Peyer's patch (tissue), 4 donors: ENCODE results near the gene MYO18B.

ENCODE experiments used
- CTCF ChIP-seq, 6 experiments: fragments of 450-650 bp in 4 of 6; fragments of 200-600 bp in 2 of 6; sonication (generic) in 1 of 6; IDR thresholded peaks; one replicate each; pipeline ENCODE4 v1.5.1; 2017 to 2019; ENCODE audit warnings: antibody characterized with exemption in 6 of 6, mild to moderate bottlenecking in 3 of 6, moderate library complexity in 1 of 6
- POLR2A ChIP-seq, 2 donors: fragments of 450-650 bp; IDR thresholded peaks; one replicate each; pipeline ENCODE4 v1.5.1; 2017; ENCODE audit warnings: antibody characterized with exemption in 2 of 2, mild to moderate bottlenecking in 2 of 2, moderate library complexity in 2 of 2

GRCh38 chr22:26075251-26075650 lies 333.3 kb downstream of the MYO18B start:
- TF ChIP-seq CTCF (IDR thresholded peaks at IDR 0.05) (no peak), POLR2A (IDR thresholded peaks at IDR 0.05) (no peak)
